Posterior vena cava (tissue), 2 donors: ENCODE results near the gene KIAA1328. TPM values are rescaled to one million over a fixed set of nuclear protein-coding genes. Genes with fewer than 3 reads are reported as not detected.
"Not testable (repeated sequence)": the region's sequence is repeated elsewhere in the genome, so short reads cannot be mapped to it uniquely, and the experiment has no call there.

ENCODE experiments used
- DNase-seq: peaks from one replicate; pipeline ENCODE4 v3.0.0-alpha.2; 2020; ENCODE audit warnings: low spot score
- intact Hi-C, 2 donors: fragments of 100-400 bp; cut with DNase I; formaldehyde crosslinking; loops; one replicate each; pipeline versions ENCODE4 v1.14.1 to v1.14.2; 2022 to 2023
- total RNA-seq, 2 donors: library from RNA; stranded (reverse); fragmentation: NEBNext Ultra II Directional; extraction: Animal tissue kit (Norgen Biotek cat#: 25700); gene quantifications; one replicate each; pipeline ENCODE4 v1.2.1, GENCODE V29; 2021
- donor health status: DM: yes; HTN: yes; CAD: no.
- donor health status: DM: yes; HTN: yes; CAD: no.

The KIAA1328 gene
- total RNA-seq, 2 donors from 2014 or later: 11.7 to 13.2 TPM

DNA sequence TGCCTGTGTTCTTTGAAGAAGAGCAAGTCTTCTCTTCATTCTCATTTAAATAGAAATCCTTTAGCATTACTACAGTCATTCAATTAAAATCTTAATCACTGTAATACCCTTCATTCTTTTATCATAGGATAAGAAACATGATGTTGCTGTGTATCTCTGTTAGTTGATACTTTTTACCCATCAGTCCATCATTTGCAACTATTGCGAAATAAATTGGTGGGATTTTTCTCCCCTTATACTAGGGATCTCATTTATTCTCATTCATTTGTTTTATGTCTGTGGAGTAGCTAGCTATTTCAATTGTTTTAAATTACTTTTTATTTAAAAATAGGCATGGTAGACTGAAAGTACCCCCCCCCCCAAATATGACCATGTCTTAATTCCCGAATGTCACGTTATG is 235.3 kb downstream of the KIAA1328 start:
- no peak for DNase-seq
- intact Hi-C loops: no loop called here

DNA sequence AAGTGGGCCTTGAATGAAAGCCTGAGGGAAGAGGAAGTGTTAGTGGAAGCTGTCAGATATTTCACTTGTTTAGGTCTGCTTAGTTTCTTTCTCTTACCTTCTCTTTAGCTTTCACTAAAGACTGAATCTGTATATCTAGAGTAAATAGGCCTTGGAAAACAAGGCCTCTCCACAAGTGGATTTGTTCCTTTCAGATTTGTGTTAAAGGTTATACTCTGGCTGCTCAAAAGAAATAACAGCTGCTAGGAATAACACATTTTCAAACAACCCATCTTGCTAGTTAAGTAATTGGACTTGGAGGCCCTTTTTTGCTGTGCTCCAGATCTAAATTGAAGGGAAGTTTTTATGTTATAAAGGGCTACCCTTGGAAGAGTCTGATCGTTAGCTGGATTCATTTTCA is 236.3 kb downstream of the KIAA1328 start:
- intact Hi-C loops: no loop called here
- DNase-seq: no peak

DNA sequence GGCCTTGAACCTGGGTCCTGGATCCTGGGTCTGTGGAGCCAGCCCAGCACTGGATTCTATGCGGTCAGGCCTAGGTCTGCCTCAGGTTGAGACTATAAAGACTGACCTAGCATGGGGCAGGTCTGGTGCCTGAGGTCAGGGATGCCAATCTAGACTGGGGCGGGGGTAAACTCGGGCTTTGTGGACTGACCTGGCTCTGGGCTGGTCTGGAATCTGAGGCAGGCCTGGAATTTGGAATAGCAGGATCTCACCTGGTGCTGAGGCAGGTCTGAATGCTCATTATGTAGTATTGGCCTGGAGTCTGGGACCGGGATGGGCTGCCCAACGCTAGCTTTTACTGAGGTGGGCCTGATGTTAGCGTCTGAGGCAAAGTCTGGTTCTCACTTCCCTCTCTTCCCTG is 256.0 kb downstream of the KIAA1328 start:
- intact Hi-C loops: no loop called here
- DNase-seq: no peak

DNA sequence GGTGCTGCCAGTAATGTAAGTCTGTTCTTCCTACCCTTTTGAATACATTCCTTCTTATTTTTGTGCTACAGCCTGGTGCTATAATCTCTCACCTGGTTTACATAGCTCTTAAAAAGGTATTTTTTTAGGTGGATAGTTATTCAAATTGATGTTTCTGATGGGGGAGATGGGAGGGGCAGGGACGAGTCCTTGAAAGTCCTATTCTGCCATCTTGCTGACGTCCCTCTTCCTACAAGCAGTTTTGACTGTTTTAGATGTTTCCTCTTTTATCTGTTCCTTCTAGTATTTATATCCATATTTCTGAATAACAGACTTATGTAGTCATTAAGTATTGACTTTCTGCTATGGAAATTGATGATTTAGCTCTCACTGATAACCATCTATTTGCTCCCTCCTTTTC is 256.4 kb downstream of the KIAA1328 start:
- no peak for DNase-seq

DNA sequence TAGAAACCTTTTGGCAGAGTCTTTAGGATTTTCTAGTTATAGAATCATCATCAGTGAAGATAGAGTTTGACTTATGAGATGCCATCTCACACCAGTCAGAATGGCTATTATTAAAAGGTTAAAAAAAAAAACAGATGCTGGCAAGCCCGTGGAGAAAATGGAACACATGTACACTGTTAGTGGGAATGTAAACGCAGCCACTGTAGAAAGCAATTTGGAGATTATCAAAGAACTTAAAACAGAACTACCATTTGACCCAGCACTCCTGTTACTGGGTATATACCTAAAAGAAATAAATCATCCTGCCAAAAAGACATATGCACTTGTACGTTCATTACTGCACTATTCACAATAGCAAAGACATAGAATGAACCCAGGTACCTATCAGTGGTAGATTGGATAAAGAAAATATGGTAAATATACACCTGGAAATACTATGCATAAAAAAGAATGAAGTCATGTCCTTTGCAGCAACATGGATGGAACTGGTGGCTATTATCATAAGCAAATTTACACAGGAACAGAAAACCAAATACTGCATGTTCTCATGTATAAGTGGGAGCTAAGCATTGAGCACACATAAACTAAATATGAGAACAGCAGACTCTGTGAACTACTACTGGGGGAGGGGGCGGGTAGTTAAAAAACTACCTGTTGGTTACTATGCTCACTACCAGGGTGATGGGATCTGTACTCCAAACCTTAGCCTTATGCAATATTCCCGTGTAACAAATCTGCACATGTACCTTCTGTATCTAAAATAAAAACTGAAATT is 279.0 kb downstream of the KIAA1328 start:
- no peak for DNase-seq
- intact Hi-C loops: no loop called here

More for the DNA sequence above, 256.4 kb downstream of the KIAA1328 start:
- intact Hi-C loops: no loop called here

DNA sequence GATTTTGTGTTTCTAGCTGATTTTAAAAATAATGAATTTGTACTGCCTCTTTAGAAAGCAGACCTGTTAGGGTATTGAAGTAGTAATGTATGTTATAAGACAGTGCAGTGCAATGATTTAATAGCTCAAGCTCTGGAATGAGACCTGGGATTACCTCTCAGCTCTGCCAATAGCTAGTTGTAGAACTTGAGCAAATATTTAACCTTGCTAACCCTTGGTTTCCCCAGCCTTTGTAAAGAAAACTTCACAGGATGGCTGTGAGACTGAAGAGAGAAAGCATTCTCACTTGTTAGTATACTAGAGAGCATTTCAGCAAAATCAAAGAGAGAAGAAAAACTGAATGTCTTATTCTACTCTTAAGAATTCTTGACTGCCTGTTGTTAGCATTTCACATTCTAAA is 293.9 kb downstream of the KIAA1328 start:
- intact Hi-C loops: no loop called here

DNA sequence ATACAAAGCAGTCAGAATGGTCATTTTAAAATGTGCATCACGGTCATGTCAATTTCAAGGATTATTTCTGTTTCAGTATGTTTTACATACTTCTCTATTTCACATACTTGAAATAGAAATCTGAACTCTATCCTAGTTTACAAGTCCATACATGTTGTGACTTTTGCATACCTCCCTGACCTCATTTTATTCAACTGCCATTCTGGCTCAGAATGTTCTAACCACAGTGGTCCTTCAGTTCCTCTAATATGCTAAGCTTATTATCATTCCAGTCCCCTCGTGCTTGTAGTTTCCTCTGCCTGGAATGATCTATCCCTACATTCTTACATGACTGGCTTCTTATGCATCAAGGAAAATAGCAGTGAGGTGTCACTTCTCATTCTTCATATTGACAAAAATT is 295.6 kb downstream of the KIAA1328 start:
- intact Hi-C loops: no loop called here
- no peak for DNase-seq

More for the DNA sequence above, 293.9 kb downstream of the KIAA1328 start:
- DNase-seq: no peak

DNA sequence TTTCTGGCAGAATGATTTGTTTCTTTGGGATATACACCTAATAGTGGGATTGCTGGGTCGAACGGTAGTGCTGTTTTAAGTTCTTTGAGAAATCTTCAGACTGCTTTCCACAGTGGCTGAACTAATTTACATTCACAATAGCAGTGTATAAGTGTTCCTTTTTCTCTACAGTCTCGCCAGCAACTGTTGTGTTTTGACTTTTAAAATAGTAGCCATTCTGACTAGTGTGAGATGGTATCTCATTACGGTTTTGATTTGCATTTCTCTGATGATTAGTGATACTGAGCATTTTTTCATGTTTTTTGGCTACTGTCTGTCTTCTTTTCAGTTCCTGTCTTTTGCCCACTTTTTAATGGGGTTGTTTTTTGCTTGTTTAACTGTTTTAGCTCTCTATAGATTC is 306.2 kb downstream of the KIAA1328 start:
- DNase-seq: no peak
- intact Hi-C loops: no loop called here

DNA sequence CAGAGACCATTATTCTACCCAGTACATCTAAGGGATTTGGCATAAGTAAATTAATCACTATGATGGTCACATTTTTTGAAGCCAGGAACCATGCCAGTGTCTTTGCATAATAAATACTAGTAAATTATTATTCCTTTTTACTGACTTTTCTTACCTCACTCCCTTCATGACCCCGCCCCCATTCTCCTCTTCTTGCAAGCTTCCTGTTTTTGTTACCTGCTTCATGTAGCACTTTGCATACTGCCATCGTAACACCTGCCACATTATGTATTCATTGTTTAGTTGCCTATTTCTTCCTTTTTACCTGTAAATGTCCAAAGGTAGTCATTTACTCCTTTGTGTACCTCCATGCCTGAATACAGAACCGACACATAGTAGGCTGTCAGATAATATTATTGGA is 309.5 kb downstream of the KIAA1328 start:
- DNase-seq: no peak

DNA sequence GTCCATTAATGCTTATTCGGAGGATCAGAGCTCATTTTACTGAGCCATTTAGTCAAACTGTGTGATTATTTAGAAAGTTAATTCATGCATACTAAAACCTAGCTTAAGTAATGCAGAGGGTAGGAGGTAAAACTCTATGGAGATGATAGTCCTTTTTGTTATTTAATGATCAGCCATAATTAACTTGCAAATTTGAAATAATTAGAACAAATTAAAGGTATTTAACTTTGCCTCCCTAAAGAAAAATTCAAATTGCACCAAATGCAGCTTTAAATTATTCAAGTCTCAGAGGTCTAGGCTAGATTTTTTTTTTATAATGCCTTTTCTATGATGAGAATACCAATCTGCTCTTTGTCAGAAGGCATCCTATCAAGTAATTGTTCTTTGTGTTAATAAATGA is 310.9 kb downstream of the KIAA1328 start:
- intact Hi-C loops: no loop called here
- no peak for DNase-seq

More for the DNA sequence above, 309.5 kb downstream of the KIAA1328 start:
- intact Hi-C loops: no loop called here

DNA sequence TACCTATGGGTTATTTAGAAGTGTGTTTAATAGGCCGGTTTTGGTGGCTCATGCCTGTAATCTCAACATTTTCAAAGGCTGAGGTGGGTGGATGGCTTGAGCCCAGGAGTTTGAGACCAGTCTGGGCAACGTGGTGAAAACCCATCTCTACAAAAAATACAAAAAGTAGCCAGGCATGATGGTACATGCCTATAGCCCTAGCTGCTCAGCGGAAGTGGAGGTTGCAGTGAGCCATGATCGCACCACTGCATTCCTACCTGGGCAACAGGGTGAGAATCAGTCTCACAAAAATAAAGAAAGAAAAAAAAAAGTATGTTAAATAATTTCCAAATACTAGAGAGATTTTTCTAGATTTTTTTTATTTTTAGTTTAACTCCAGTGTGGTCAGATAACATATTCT is 316.0 kb downstream of the KIAA1328 start:
- intact Hi-C loops: no loop called here
- no peak for DNase-seq

DNA sequence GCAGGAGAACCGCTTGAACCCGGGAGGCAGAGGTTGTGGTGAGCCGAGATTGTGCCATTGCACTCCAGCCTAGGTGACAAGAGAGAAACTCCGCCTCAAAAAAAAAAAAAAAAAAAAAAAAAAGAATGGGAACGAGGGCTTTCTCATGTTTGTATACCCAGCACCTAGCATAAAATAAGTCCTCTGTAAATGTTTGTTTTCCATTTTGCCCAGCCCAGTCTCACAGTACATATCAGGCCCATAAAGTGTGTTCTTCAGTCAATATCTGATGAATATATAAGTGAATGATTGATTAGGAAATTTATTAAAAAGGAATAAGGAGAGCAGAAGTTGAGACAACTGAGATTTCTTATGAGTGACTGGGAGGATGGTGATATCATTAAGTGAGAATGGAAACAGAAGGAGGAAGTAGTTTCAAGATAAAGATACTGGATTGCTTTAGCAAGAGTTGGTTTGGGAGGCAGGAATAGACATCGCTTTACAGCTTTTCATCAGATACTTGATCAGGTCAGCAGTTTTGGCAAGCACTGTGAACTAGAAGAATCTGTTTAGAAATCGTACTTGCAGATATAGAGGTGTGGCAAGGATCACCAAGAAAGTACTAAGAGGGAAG is 327.5 kb downstream of the KIAA1328 start:
- no peak for DNase-seq
- intact Hi-C loops: no loop called here

DNA sequence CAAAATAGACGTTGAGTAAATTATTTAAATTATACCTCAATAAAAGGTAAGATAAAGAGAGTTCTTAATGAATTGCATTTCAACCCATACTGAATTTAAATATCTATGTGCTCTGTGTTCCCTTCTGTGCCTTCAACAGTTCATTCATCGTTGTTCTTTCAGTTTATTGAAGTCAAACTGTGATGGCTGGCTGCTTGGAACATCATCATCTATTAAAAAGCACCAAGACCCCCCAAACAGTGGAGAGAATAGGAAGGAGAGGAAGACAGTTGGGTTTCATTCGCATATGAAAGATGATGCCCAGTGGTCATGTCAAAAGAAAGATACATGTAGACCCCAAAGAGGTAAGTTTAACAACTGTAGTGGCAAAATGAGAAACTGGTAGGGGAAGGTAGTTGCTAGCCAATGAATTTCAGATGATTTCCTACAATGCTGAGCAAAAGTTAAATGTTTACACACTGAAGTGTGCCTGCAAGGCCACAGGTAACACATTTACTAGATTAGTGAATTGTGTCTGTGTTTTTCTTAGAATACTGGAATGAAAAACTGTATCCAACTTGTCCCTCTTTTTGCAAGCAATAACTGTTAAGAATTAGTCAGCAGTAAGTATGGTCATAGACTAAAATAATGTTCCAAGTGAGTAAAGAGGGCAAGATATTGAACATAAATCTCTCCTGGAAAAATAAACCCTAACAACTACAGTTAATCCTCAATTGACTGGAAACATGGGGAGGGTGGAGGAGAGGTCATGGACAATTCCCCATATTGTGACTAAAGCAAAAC is 331.3 kb downstream of the KIAA1328 start:
- intact Hi-C loops: no loop called here
- no peak for DNase-seq

DNA sequence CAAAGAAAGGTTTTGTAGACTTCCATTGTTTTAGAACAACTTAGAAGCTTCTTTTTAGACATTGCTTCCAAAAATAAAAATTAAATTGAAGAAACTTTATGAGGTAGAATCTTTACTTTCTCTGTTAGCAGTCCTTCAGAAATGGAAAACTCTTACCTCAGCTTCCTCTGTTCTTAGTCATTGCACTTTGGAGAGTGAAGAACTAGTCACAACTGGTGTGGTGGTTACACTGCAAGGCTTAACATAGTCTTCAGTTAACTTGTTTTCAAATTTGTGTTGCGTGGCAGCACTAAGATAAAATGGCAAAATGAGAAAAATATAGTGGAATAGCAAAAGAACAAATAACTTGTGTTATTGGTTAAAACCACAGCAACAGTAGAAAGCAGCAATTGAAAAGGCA is 332.6 kb downstream of the KIAA1328 start:
- DNase-seq: no peak
- intact Hi-C loops: no loop called here

DNA sequence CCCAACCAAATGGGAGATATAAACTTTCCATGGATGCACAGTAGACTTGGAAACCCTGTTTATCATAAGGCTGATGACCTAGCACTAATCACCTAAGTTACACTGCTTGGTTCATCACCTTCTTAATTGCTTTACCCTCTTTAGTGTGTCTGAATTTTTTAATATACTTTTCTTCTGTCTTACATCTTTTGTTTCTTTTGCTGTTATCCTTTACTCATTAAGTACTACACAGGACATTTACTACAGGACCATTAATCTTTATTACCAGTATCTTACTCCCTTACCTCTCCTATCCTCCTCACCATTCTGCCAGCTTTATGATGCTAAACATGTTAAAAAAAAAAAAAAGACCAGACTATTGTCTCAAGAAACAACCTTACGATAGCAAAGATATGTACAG is 333.6 kb downstream of the KIAA1328 start:
- intact Hi-C loops: no loop called here
- DNase-seq: no peak

DNA sequence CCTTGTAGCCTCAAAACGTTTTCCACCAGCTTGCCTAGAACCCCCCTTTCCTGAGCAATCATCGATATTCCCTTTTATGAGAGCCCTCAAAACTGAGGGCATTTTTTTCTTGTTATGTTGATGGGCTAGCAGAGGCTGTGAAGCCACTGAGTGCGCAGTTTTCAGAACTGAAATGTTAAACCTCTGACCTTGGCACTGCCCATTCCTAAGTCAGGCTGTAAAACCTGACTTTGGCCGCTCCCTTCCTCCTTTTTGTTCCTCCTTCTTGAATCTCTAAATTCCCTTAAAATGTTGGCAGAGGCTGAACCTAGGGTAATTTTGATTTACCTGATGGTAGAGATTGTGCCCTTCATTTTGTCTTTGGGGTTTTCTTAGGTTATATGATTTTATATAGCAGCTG is 334.2 kb downstream of the KIAA1328 start:
- no peak for DNase-seq
- intact Hi-C loops: no loop called here

DNA sequence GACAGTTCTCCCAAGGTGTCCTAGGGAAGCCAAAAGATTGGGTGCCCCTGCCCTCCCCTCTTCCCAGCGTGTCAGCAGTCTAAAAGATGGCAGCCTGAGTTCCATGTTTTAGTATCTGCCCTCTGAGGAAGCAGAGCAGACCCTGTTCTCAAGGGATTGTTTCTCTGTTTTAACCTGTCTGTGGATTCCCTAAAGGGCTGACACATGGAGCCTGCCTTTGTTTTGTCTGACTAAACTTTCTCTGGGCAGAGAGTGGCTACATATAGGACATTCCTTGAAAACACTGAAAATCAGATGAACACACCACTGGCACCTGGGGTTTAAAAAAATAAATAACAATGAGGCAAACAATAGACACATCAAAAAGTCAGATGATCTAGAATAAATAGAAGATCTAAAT is 337.6 kb downstream of the KIAA1328 start:
- intact Hi-C loops: no loop called here
- DNase-seq: no peak

DNA sequence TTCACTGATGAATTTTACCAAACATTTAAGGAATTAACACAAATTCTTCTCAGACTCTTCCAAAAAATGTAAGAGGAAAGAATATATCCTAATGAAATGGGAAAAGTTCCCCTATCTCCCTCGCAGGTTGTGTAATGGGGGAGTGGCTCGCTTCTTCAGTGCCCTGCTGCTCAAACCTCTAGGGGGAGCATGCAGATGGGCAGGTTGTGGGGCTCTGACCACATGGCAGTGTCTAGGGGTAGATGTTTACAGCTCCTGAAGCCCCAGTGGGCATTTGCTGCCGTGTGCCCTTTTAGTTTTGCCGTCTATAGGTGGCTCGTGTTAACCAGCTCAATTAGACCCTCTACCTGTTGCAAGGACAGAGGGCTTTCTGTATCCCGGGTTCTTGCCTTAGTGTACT is 338.0 kb downstream of the KIAA1328 start:
- intact Hi-C loops, DNase-seq: not testable (repeated sequence)

DNA sequence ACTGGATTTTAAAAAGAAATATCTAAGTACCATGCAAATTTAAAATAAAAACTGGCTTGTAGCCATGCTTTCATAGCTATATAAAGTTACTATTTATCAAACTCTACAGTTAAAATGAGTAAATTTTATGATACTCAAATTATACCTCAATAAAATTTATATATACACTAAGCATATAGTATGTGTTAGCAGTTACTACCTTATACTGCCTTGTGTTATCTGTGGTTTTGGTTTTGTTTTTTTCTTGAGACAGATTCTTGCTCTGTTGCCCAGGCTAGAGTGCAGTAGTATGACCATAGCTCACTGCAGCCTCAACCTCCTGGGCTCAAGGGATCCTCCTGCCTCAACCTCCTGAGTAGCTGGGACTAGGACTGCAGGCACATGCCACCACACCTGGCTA is 342.1 kb downstream of the KIAA1328 start:
- DNase-seq: no peak
- intact Hi-C loops: no loop called here

DNA sequence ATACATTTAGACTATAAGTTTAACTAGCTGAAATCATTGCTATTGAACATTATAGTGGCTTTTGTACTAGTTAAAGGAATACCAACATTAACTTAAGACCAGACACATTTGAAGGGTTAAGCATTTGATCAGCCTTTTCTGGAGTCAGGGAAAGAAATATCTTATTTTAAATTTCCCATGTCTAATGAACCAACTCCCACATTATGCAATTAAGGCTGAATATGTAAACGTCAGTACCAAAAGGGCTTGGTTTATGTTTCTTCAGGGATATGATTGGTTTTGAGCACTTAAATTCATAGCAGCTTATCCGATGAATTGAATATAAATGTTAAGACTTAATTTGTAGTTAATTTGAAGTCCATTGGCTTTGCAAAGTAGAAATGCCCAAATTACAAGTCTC is 344.5 kb downstream of the KIAA1328 start:
- no peak for DNase-seq
- intact Hi-C loops: no loop called here
